ENCODE results near the gene PDGFA.

PDGFA gene

DNA sequence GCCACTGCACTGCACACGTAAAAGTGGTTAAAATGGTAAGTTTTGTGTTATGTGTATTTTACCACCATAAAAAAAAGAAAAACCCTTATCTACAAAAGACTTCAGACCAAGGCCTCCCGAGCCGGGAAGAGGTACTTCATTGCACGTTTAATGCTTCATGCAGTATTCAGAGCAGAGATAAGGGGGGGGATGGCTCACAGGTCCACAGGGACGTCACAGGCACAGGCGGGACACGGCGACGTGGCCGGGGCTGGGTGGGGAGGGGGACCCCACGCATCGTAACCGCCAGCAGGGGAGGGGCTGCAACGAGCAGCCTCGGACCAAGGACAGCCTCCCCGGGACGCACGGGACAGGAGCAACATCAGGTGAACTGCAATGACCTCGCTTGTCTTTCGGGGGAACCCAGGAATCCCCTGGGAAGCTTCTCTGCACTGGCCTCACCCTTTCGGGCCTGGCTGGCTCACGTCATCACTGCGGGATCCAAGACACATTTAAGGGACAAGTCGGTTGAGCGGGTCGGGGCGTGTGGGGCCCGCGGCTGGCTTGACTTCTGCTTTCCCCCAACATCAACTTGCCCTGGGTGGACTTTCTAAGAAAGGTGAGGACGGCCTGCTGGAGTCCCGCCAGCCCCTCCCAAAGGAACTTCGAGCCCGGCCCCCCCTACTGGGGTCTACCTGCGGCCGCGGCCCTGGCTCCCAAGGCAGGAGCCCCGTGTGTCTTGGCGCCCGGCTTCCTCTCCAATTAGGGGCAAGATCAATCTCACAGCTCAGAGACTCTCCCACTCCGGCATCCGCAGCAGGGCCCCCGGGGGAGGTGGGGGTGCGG is 29.6 kb upstream of the PDGFA start:
- no peak for DNase-seq
- no peak overlapping the region for H3K27ac ChIP-seq
- no peak overlapping the region for H3K4me3 ChIP-seq (ENCODE audit: low read depth, low read length)
- H3K36me3 ChIP-seq (replicated peaks) = no peaks in the 10 kb centered on the region
- TF ChIP-seq, protein P1, sequence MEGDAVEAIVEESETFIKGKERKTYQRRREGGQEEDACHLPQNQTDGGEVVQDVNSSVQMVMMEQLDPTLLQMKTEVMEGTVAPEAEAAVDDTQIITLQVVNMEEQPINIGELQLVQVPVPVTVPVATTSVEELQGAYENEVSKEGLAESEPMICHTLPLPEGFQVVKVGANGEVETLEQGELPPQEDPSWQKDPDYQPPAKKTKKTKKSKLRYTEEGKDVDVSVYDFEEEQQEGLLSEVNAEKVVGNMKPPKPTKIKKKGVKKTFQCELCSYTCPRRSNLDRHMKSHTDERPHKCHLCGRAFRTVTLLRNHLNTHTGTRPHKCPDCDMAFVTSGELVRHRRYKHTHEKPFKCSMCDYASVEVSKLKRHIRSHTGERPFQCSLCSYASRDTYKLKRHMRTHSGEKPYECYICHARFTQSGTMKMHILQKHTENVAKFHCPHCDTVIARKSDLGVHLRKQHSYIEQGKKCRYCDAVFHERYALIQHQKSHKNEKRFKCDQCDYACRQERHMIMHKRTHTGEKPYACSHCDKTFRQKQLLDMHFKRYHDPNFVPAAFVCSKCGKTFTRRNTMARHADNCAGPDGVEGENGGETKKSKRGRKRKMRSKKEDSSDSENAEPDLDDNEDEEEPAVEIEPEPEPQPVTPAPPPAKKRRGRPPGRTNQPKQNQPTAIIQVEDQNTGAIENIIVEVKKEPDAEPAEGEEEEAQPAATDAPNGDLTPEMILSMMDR (IDR thresholded peaks at IDR 0.05; ENCODE audit: low read depth, low read length, missing control alignments) = no peak
- no peaks in the 10 kb centered on the region for H3K27me3 ChIP-seq (replicated peaks)
- in situ Hi-C loops (cut with HindIII; ENCODE audit: low pct_ligation_motif_present, low sequenced_read_pairs) = no loop called here

DNA sequence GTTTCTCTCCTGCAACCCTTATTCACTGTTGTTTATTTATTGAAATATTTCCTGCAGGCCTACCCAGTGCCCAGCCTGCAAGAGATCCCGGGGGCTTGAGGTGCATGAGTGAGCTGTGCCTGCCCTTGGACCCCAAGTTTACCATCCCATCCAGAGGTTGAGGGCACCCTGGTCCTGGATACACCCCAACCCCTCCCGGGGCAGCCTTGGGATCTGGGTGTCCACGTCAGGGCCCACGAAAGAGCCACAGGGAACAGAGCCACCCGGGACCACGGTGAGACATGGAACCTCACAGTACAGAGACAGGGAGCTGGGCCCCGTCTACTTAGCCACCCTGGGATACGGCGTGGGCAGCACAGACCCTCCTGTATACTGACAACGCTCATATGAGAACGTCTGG is 28.8 kb upstream of the PDGFA start:
- in situ Hi-C loops (cut with HindIII; ENCODE audit: low pct_ligation_motif_present, low sequenced_read_pairs) = no loop called here
- no peaks in the 10 kb centered on the region for H3K27me3 ChIP-seq (replicated peaks)
- no peak for DNase-seq
- no peaks in the 10 kb centered on the region for H3K36me3 ChIP-seq (replicated peaks)
- TF ChIP-seq, protein P1 (IDR thresholded peaks at IDR 0.05; ENCODE audit: low read depth, low read length, missing control alignments) = no peak
- H3K4me3 ChIP-seq (ENCODE audit: low read depth, low read length) = no peak overlapping the region
- no peak overlapping the region for H3K27ac ChIP-seq

DNA sequence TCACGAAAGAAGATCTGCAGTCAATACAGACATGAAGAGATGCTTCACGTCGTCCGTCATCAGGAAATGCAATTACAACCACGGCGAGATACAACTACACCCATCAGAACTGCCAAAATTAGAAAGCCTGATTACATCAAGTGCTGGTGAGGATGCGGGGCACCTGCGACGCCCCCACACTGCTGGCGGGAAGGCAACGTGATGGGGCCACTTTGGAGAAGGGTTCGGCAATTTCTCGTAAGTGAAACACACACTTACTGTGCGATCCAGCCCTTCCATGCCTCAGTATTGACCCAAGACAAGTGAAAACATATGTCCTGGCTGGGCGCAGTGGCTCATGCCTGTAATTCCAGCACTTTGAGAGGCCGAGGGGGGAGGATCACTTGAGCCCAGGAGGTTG is 25.8 kb upstream of the PDGFA start:
- TF ChIP-seq, protein P1 (IDR thresholded peaks at IDR 0.05; ENCODE audit: low read depth, low read length, missing control alignments) = no peak
- in situ Hi-C loops (cut with HindIII; ENCODE audit: low pct_ligation_motif_present, low sequenced_read_pairs) = no loop called here
- H3K27ac ChIP-seq = no peak overlapping the region

DNA sequence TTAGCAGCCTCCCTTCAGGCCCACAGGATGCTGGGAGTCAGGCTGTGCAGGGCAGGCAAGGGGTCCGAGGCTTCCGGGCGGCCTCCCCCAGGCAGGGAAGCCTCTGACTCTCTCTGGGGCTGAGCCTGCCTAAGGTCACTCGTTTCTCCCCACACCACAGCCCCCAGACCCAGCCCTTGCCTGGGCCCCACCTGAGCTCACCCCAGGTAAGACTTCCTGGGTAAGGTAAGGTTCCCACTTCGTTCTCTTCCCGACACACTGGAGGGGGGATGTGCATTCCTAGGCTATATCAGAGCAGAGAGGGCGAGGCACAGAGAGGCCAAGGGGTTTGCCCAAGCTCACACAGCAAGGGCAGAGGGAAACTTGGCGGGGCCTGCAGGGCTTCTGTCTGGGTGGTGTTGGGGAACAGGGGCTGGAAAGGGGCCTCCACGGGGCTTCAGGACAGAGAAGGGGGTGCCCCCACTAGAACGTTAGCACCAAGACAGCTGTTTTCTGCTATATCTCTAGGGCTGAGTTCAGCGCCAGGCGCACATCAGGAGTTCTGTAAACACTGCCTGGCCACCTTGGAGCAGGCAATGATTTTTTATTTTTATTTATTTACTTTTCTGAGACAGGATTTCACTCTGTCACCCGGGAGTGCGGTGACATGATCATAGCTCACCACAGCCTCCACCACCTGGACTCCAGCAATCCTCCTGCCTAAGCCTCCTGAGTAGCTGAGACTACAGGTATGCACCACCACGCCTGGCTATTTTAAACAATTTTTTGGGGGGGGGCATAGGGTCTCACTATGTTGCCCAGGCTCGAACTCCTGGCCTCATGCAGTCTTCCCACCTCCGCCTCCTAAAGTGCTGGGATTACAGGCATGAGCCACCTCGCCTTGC is 24.9 kb upstream of the PDGFA start:
- TF ChIP-seq, protein P1 (IDR thresholded peaks at IDR 0.05; ENCODE audit: low read depth, low read length, missing control alignments) = no peak

More for the DNA sequence above, 25.8 kb upstream of the PDGFA start:
- H3K4me3 ChIP-seq (ENCODE audit: low read depth, low read length) = no peak overlapping the region
- no peaks in the 10 kb centered on the region for H3K36me3 ChIP-seq (replicated peaks)
- H3K27me3 ChIP-seq (replicated peaks) = no peaks in the 10 kb centered on the region
- DNase-seq = no peak

DNA sequence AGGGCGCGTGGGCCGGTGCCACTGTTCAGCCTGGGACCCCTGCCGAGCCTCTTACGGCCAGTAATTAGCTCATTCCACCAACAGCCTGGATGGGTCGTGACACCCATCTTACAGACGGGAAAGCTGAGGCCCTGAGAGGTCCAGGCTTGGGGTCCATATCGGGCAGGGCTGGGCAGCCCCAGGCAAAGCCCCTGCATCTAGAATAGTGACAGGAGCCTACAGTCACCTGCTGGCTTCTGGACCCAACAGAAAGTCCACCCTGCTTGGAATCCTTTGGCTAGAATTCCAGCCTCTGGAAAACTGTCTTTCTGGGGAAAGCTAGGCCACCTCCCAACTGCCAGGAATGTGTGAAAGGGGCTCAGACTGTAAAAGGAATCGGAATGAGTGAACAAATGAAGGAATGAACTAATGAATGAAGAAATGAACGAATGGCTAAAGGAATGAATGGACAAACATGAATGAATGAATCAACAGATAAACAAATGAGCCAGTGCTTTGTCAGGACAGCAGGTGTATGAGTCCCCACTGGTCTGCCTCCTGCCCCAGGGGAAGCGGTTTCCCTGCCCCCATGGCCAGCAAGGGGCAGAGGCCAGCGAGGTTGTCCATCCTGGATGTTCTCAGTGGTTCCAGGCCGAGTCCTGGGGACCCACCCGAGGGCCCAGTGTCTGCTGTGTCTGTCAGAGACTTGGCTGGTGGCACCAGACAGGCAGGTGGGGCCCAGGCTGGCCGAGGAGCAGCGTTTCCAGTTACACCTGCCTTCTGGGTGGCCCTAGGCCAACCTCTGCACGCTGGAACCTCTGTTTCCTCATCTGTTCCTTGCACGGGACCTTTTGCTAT is 24.1 kb upstream of the PDGFA start:
- Histone ChIP-seq H3K27me3 (replicated peaks) (no peaks in the 10 kb centered on the region), H3K36me3 (replicated peaks) (no peaks in the 10 kb centered on the region), H3K27ac (peak overlapping the region; percentile 91), H3K4me3 (ENCODE audit: low read depth, low read length) (no peak overlapping the region)
- TF ChIP-seq, protein P1 (IDR thresholded peaks at IDR 0.05; ENCODE audit: low read depth, low read length, missing control alignments) = no peak
- in situ Hi-C loops (cut with HindIII; ENCODE audit: low pct_ligation_motif_present, low sequenced_read_pairs) = no loop called here
- DNase-seq = no peak

More for the DNA sequence above, 24.9 kb upstream of the PDGFA start:
- Histone ChIP-seq H3K36me3 (replicated peaks) (no peaks in the 10 kb centered on the region), H3K27me3 (replicated peaks) (no peaks in the 10 kb centered on the region), H3K27ac (no peak overlapping the region), H3K4me3 (ENCODE audit: low read depth, low read length) (no peak overlapping the region)
- no peak for DNase-seq
- in situ Hi-C loops (cut with HindIII; ENCODE audit: low pct_ligation_motif_present, low sequenced_read_pairs) = no loop called here

Measured in brain microvascular endothelial cell (primary cell).